Type B pancreatic cell (in vitro differentiated cells): ENCODE measurements around the gene SULT4A1. TPM values are rescaled to one million over a fixed set of nuclear protein-coding genes. Genes with fewer than 3 reads are reported as not detected.
A peak's percentile ranks its signal among the peaks of the same experiment; 100 is the strongest.

Experiments
- DNase-seq: peaks from one replicate; pipeline ENCODE4 v3.0.0; 2021; ENCODE audit warnings: mixed read lengths; ENCODE audit not compliant: unreplicated experiment; ENCODE audit errors: extremely low spot score
- H3K27ac Mint-ChIP-seq: 2 replicates; pipeline ENCODE4 v1.8.0; 2021; ENCODE audit warnings: mild to moderate bottlenecking, mixed read lengths
- H3K27me3 Mint-ChIP-seq: 2 replicates; pipeline ENCODE4 v1.8.0; 2021; ENCODE audit warnings: mixed read lengths
- H3K36me3 Mint-ChIP-seq: 2 replicates; pipeline ENCODE4 v1.8.0; 2021; ENCODE audit warnings: mixed read lengths
- H3K4me1 Mint-ChIP-seq: one replicate; pipeline ENCODE4 v1.8.0; 2021; ENCODE audit warnings: mixed read lengths; ENCODE audit not compliant: unreplicated experiment
- H3K4me3 Mint-ChIP-seq: 2 replicates; pipeline ENCODE4 v1.8.0; 2021; ENCODE audit warnings: mild to moderate bottlenecking, mixed read lengths
- H3K9me3 Mint-ChIP-seq: 2 replicates; pipeline ENCODE4 v1.8.0; 2021; ENCODE audit warnings: mixed read lengths
- total RNA-seq: library from RNA; stranded (reverse); gene quantifications from 2 replicates; pipeline ENCODE4 v1.2.1, GENCODE V29; 2021; ENCODE audit warnings: low replicate concordance
- TF ChIP-seq, protein P1 (sequence below): fragments of 200-600 bp; sonication (generic); conservative IDR thresholded peaks from 2 replicates; pipeline ENCODE4 v1.5.0; 2021; ENCODE audit warnings: antibody characterized with exemption, mild to moderate bottlenecking

SULT4A1 gene
- total RNA-seq, 1 donor from 2014 or later = 10.8 TPM

DNA sequence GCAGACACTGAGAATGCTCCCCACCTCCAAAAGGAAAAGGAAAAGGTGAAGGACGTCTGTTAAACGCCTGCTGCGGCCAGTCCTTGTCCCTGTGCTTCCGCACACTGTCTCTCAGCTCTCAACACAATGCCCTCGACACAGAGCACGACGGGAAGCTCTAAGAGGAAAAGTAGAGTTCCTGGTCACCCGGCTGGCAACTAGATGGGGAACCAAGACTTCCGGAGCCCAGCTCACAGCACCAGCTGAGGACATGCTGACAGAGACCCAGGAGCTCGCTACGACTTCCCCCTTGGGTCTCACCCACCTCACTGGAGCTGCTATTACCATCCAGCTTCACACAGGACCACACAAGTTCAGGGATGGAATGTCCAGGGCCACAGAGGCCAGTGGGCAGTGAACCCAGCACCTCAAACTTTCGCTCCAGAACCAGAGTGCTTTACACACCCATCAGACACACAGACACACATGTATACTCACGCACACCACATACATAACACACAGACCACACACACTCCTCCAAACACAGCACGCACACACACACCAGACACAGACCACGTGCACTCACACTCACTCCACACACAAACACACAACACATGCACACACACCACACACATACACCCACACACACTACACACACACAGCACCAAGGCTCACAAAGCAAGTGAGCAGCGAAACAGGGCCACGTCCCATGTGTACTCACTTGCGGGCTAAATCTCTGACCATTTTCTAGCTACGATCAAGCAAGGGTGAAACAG, 9.6 kb downstream of the SULT4A1 start:
- no peak for DNase-seq
- no peak overlapping the region for H3K4me3 Mint-ChIP-seq
- TF ChIP-seq, protein P1, sequence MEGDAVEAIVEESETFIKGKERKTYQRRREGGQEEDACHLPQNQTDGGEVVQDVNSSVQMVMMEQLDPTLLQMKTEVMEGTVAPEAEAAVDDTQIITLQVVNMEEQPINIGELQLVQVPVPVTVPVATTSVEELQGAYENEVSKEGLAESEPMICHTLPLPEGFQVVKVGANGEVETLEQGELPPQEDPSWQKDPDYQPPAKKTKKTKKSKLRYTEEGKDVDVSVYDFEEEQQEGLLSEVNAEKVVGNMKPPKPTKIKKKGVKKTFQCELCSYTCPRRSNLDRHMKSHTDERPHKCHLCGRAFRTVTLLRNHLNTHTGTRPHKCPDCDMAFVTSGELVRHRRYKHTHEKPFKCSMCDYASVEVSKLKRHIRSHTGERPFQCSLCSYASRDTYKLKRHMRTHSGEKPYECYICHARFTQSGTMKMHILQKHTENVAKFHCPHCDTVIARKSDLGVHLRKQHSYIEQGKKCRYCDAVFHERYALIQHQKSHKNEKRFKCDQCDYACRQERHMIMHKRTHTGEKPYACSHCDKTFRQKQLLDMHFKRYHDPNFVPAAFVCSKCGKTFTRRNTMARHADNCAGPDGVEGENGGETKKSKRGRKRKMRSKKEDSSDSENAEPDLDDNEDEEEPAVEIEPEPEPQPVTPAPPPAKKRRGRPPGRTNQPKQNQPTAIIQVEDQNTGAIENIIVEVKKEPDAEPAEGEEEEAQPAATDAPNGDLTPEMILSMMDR = no peak
- peaks cover 3% of the 10 kb centered on the region for H3K4me1 Mint-ChIP-seq
- H3K36me3 Mint-ChIP-seq = no peaks in the 10 kb centered on the region
- peaks cover 5% of the 10 kb centered on the region for H3K9me3 Mint-ChIP-seq
- H3K27me3 Mint-ChIP-seq = peaks cover 17% of the 10 kb centered on the region
- peak overlapping the region; percentile 17 for H3K27ac Mint-ChIP-seq

DNA sequence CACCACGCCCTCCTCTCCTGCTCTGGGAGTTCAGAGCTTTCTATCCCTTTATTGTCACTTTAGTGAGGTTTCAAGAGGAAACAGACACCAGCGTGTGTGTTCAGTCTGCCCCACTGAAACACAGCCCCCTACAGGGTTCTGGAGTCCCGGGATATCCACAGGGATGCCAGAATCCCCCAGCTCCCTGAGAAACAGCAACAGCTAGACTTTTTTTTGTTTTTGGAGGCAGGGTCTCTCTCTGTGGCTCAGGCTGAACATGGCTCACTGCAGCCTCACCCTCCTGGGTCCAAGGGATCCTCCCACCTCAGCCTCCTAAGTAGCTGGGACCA, 10.4 kb downstream of the SULT4A1 start:
- H3K27me3 Mint-ChIP-seq = peaks cover 17% of the 10 kb centered on the region
- H3K27ac Mint-ChIP-seq = no peak overlapping the region
- no peak overlapping the region for H3K4me3 Mint-ChIP-seq
- peaks cover 2% of the 10 kb centered on the region for H3K9me3 Mint-ChIP-seq
- TF ChIP-seq, protein P1 = no peak
- H3K36me3 Mint-ChIP-seq = no peaks in the 10 kb centered on the region
- DNase-seq = no peak
- peaks cover 4% of the 10 kb centered on the region for H3K4me1 Mint-ChIP-seq

DNA sequence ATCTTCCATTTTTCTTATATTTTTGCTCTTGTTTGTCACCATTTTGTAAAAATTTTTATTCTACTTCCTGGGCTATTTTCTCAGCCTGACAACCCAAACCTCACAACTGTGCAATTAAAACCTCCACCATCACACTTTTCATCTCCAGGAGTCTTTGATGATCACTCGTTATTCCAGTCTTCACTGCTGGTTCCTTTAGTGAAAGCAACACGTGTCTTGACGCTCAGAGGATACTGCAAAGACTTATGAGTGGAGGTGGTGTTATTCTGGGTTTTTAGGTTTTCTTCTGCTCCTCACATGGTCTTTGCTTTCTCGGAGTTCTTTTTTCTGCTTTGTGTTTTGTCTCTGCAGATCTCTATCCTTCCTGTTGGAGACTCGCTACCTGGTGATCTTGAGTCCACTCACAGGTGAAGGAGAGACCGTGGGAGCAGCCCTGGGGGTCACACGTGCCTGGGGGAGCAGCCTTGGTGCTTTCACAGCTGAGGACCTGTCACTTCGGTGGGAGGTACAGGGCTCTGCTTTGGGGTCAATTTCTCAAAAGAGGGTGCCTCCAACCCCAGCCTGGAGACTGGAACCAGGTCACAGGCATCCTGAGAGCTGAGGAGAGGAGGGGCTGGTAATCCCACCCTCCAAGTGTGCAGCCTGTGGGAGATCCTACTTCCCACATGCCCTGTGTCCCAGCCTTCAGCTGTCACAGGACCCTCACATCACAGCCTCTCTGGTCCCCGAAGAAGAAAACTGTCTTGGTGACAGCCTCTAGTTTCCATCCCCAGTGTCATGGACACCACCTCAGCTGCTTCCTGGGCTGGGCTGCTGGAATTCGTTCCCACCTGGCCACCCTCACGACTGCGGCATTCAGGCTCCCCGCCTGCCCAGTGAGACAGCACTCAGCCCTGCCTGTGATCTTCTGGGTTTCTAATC, 11.0 kb downstream of the SULT4A1 start:
- H3K36me3 Mint-ChIP-seq = no peaks in the 10 kb centered on the region
- H3K27ac Mint-ChIP-seq = no peak overlapping the region
- DNase-seq = no peak

DNA sequence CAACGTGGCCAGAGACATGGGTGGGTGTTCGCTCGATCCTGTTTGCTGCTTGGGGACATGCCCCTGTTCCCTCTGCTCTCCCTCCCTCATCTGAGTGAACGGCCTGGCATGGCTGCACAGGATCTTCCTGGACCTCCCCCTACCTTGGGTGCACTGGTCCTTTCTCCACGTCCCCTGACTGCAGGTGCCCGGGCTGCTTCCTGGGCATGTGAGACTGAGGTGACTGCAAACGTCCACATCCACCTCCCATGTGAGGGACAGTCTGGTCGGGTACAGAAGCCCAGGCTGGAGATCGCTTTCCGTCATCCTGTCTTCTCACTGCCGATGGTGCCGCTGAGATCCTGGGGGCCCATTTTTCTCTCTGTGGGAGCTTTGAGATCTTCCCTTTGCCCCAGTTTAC, 11.8 kb downstream of the SULT4A1 start:
- H3K4me1 Mint-ChIP-seq = peaks cover 17% of the 10 kb centered on the region
- no peaks in the 10 kb centered on the region for H3K36me3 Mint-ChIP-seq
- DNase-seq = no peak
- no peaks in the 10 kb centered on the region for H3K9me3 Mint-ChIP-seq
- peaks cover 17% of the 10 kb centered on the region for H3K27me3 Mint-ChIP-seq
- H3K27ac Mint-ChIP-seq = no peak overlapping the region
- TF ChIP-seq, protein P1 = no peak
- no peak overlapping the region for H3K4me3 Mint-ChIP-seq

More for the DNA sequence above, 11.0 kb downstream of the SULT4A1 start:
- no peaks in the 10 kb centered on the region for H3K9me3 Mint-ChIP-seq
- peaks cover 17% of the 10 kb centered on the region for H3K27me3 Mint-ChIP-seq
- no peak overlapping the region for H3K4me3 Mint-ChIP-seq
- TF ChIP-seq, protein P1 = no peak
- peaks cover 9% of the 10 kb centered on the region for H3K4me1 Mint-ChIP-seq

DNA sequence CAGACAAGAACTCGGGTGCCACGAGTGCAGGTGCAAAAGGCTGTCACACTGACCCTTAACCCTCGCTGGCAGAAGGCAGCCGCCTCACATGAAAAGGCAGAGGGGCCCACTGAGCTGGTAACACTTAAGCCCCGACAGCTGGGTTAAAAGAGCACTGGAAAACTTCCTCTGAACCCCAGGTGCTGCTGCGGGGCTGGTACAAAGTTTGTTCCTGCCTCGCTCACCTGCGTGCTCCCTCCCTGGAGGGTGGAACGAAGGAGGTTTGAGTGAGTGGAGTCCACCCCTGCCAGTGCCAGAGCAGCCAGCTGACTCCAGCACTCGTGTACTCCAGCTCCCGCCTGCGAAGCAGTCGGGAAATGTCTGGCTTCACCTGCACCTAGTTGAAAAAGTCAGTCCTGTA, 12.6 kb downstream of the SULT4A1 start:
- no peak for DNase-seq

More for the DNA sequence above, 12.6 kb downstream of the SULT4A1 start:
- Mint-ChIP-seq H3K4me1 (peaks cover 18% of the 10 kb centered on the region), H3K27ac (no peak overlapping the region), H3K27me3 (peaks cover 17% of the 10 kb centered on the region), H3K36me3 (no peaks in the 10 kb centered on the region), H3K4me3 (no peak overlapping the region), H3K9me3 (no peaks in the 10 kb centered on the region)
- TF ChIP-seq, protein P1 = no peak
